ENCODE data around the gene HNRNPA3.

GRCh38 chr2:177165721-177166711 lies 46.6 kb upstream of the HNRNPA3 start:
- no peak for TF ChIP-seq CTCF (IDR thresholded peaks at IDR 0.05; ENCODE audit: insufficient read depth, low read depth, low read length)
- TF ChIP-seq EZH2 (IDR thresholded peaks at IDR 0.05; ENCODE audit: insufficient read depth, low read length) = no peak
